Parathyroid adenoma (tissue), 2 donors: ENCODE measurements around the gene CERS1.
"Not testable (repeated sequence)": the region's sequence is repeated elsewhere in the genome, so short reads cannot be mapped to it uniquely, and the experiment has no call there.

ENCODE experiments used
- H2AFZ ChIP-seq: fragments of 300-600 bp; sonication (generic); one replicate; pipeline ENCODE4 v1.7.0; 2017; ENCODE audit warnings: antibody characterized with exemption, mild to moderate bottlenecking
- H3K27ac ChIP-seq: fragments of 300-600 bp; sonication (generic); one replicate; pipeline ENCODE4 v1.7.0; 2017
- H3K27me3 ChIP-seq: fragments of 300-600 bp; sonication (generic); one replicate; pipeline ENCODE4 v1.7.0; 2017; ENCODE audit warnings: low read length; ENCODE audit not compliant: control insufficient read depth, insufficient read depth
- H3K36me3 ChIP-seq: fragments of 300-600 bp; sonication (generic); one replicate; pipeline ENCODE4 v1.7.0; 2017; ENCODE audit warnings: low read length; ENCODE audit not compliant: control insufficient read depth, insufficient read depth
- H3K4me1 ChIP-seq: fragments of 300-600 bp; sonication (generic); one replicate; pipeline ENCODE4 v1.7.0; 2017; ENCODE audit warnings: control low read depth
- H3K4me2 ChIP-seq: fragments of 300-600 bp; sonication (generic); one replicate; pipeline ENCODE4 v1.7.0; 2017; ENCODE audit warnings: low read length
- H3K4me3 ChIP-seq: fragments of 300-600 bp; sonication (generic); one replicate; pipeline ENCODE4 v1.7.0; 2017; ENCODE audit warnings: low read depth, low read length
- H3K79me2 ChIP-seq: fragments of 300-600 bp; sonication (generic); one replicate; pipeline ENCODE4 v1.7.0; 2017; ENCODE audit warnings: control low read depth
- H3K9ac ChIP-seq: fragments of 300-600 bp; sonication (generic); one replicate; pipeline ENCODE4 v1.7.0; 2017; ENCODE audit warnings: mild to moderate bottlenecking
- H3K9me3 ChIP-seq: fragments of 300-600 bp; sonication (generic); one replicate; pipeline ENCODE4 v1.7.0; 2017; ENCODE audit warnings: low read length; ENCODE audit not compliant: control insufficient read depth
- TF ChIP-seq, protein P1 (sequence below): fragments of 300-600 bp; sonication (generic); IDR thresholded peaks from one replicate; pipeline ENCODE4 v1.7.0; 2017; ENCODE audit warnings: antibody characterized with exemption, mild to moderate bottlenecking
- donor health status: primary hyperparathyroidism.

The CERS1 gene

GRCh38 chr19:18920400-18920799 lies 24.4 kb upstream of the CERS1 start:
- Histone ChIP-seq H3K4me3 (peak overlapping the region; percentile 73), H3K4me2 (peak overlapping the region; percentile 76), H3K27me3 (no peaks in the 10 kb centered on the region), H3K79me2 (peaks cover 17% of the 10 kb centered on the region), H3K27ac (no peak overlapping the region), H3K36me3 (no peaks in the 10 kb centered on the region), H3K9me3 (no peaks in the 10 kb centered on the region), H3K4me1 (peaks cover 10% of the 10 kb centered on the region), H2AFZ (no peak overlapping the region), H3K9ac (no peak overlapping the region)
- TF ChIP-seq, protein P1, sequence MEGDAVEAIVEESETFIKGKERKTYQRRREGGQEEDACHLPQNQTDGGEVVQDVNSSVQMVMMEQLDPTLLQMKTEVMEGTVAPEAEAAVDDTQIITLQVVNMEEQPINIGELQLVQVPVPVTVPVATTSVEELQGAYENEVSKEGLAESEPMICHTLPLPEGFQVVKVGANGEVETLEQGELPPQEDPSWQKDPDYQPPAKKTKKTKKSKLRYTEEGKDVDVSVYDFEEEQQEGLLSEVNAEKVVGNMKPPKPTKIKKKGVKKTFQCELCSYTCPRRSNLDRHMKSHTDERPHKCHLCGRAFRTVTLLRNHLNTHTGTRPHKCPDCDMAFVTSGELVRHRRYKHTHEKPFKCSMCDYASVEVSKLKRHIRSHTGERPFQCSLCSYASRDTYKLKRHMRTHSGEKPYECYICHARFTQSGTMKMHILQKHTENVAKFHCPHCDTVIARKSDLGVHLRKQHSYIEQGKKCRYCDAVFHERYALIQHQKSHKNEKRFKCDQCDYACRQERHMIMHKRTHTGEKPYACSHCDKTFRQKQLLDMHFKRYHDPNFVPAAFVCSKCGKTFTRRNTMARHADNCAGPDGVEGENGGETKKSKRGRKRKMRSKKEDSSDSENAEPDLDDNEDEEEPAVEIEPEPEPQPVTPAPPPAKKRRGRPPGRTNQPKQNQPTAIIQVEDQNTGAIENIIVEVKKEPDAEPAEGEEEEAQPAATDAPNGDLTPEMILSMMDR = no peak

GRCh38 chr19:18919900-18920214 lies 23.9 kb upstream of the CERS1 start:
- Histone ChIP-seq H3K27ac (peak overlapping the region; percentile 87), H3K4me1 (peaks cover 10% of the 10 kb centered on the region)

GRCh38 chr19:18919086-18919899 lies 23.3 kb upstream of the CERS1 start, which contains the start of the genes COPE and DDX49:
Gene COPE, minus strand, starts transcription at chr19:18919387. Its CDS starts 39 bp downstream, at chr19:18919348.
Gene DDX49, plus strand, starts transcription at chr19:18919715. Its CDS starts 27 bp downstream, at chr19:18919742.
- Histone ChIP-seq H3K27me3 (no peaks in the 10 kb centered on the region), H3K9me3 (no peaks in the 10 kb centered on the region), H3K4me1 (peaks cover 10% of the 10 kb centered on the region), H2AFZ (peak within 1 kb of the TSS; percentile 94), H3K27ac (peak within 1 kb of the TSS; percentile 87), H3K79me2 (peaks cover 26% of the 10 kb centered on the region), H3K9ac (peak within 1 kb of the TSS; percentile 74), H3K4me3 (peak within 1 kb of the TSS; percentile 73), H3K36me3 (no peaks in the 10 kb centered on the region), H3K4me2 (peak within 1 kb of the TSS; percentile 76)
- TF ChIP-seq, protein P1 = no peak

More at GRCh38 chr19:18919900-18920214, 23.9 kb upstream of the CERS1 start:
- H3K36me3 ChIP-seq = no peaks in the 10 kb centered on the region
- peak overlapping the region; percentile 73 for H3K4me3 ChIP-seq
- no peaks in the 10 kb centered on the region for H3K27me3 ChIP-seq
- H3K4me2 ChIP-seq = peak overlapping the region; percentile 76
- H3K9ac ChIP-seq = peak overlapping the region; percentile 74
- no peaks in the 10 kb centered on the region for H3K9me3 ChIP-seq
- TF ChIP-seq, protein P1 = no peak
- peak overlapping the region; percentile 94 for H2AFZ ChIP-seq
- peaks cover 20% of the 10 kb centered on the region for H3K79me2 ChIP-seq

- H3K4me3 ChIP-seq, H3K36me3 ChIP-seq, H2AFZ ChIP-seq, H3K9me3 ChIP-seq, H3K27me3 ChIP-seq, H3K27ac ChIP-seq, H3K9ac ChIP-seq, H3K4me2 ChIP-seq, H3K4me1 ChIP-seq: not testable (repeated sequence)
- peaks cover 43% of the 10 kb centered on the region for H3K79me2 ChIP-seq
These were observed 21.6 kb upstream of the CERS1 start for GRCh38 chr19:18917593-18917992.

DNA sequence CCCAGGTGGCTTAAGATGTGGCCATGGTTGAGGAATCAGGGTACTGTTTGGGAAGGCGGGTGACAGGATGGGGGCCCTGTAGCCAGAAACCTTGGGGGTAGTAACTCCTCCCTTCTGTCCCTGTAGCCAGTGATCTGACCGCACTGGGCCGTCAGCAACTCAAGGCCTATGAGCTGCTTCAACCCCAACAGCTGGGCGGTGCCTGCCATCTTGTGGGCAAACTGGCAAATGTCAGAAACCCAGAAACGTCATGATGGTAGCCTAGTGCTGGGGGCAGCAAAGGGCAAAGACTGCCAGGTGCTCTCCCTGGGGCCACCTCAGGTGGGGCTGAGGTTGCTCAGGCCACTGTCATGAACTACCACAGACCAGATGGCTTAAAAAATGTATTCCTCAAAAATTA lies 19.7 kb upstream of the CERS1 start:
- H3K4me2 ChIP-seq = no peak overlapping the region
- TF ChIP-seq, protein P1 = peak; percentile 74
- H3K4me3 ChIP-seq = no peak overlapping the region
- no peak overlapping the region for H2AFZ ChIP-seq
- H3K9ac ChIP-seq = no peak overlapping the region
- H3K79me2 ChIP-seq = peaks cover 52% of the 10 kb centered on the region
- peak overlapping the region; percentile 1 for H3K27ac ChIP-seq
- H3K9me3 ChIP-seq = no peaks in the 10 kb centered on the region
- no peaks in the 10 kb centered on the region for H3K36me3 ChIP-seq
- no peaks in the 10 kb centered on the region for H3K27me3 ChIP-seq
- peaks cover 9% of the 10 kb centered on the region for H3K4me1 ChIP-seq
